Large intestine (tissue), 3 donors: Measurements from ENCODE around the gene BCAP31. TPM values are rescaled to one million over a fixed set of nuclear protein-coding genes. Genes with fewer than 3 reads are reported as not detected.
A peak's percentile ranks its signal among the peaks of the same experiment; 100 is the strongest.
"Not testable (repeated sequence)": the region's sequence is repeated elsewhere in the genome, so short reads cannot be mapped to it uniquely, and the experiment has no call there.

Source experiments
- DNase-seq, 2 donors: peaks; one replicate each; pipeline versions ENCODE4 v3.0.0 to v3.0.0-alpha.2; 2013
- H3K27ac ChIP-seq: one replicate; pipeline ENCODE4 v1.5.1; 2013; ENCODE audit warnings: low read length
- H3K27me3 ChIP-seq: 2 replicates; pipeline ENCODE4 v1.6.1; 2013; ENCODE audit warnings: low read length; ENCODE audit not compliant: control insufficient read depth, insufficient read depth
- H3K36me3 ChIP-seq: 2 replicates; pipeline ENCODE4 v1.6.1; 2013; ENCODE audit warnings: low read length; ENCODE audit not compliant: control insufficient read depth, insufficient read depth
- H3K4me1 ChIP-seq: one replicate; pipeline ENCODE4 v1.6.1; 2013; ENCODE audit warnings: low read length; ENCODE audit not compliant: control insufficient read depth, insufficient read depth
- H3K4me3 ChIP-seq: one replicate; pipeline ENCODE4 v1.5.1; 2013; ENCODE audit warnings: low read length
- H3K9me3 ChIP-seq: one replicate; pipeline ENCODE4 v1.6.1; 2013; ENCODE audit warnings: mild to moderate bottlenecking, low read depth, low read length, moderate library complexity; ENCODE audit not compliant: control insufficient read depth
- WGBS: methylation state at CpG from one replicate; pipeline ENCODE4 v1.1.5; 2013; ENCODE audit warnings: low lambda C conversion rate; ENCODE audit not compliant: insufficient coverage; 5-methylcytosine and 5-hydroxymethylcytosine counted together
- polyA plus RNA-seq: library from polyadenylated mRNA; unstranded; fragments of 120-200 nt; gene quantifications from one replicate; pipeline ENCODE4 v1.2.1, GENCODE V29; 2013

Gene BCAP31
- polyA plus RNA-seq, 1 donor, result 198 TPM

DNA sequence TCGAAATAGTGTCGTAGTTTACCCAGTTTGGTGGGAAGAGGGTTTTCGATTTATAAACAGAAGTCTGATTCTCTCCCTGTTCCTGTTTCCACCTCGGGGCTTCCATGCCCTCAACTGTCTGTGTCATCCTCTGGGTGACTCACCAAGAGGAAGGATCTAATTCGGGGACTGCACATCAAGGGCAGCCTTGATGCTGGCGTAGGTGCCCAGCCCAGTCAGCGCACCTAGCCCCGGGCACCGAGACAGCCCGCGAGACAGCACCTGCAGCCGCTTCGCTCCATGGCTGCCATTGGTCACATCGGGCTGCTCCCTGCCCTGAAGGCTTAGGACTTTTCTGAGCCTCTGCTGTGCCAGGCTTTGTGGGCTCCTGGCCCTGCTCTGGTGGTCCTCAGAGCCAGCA lies 8.2 kb upstream of the BCAP31 start:
- DNase-seq, result no peak
- H3K4me1 ChIP-seq, result peaks cover 9% of the 10 kb centered on the region
- peaks cover 9% of the 10 kb centered on the region for H3K36me3 ChIP-seq
- H3K27me3 ChIP-seq, result no peaks in the 10 kb centered on the region
- H3K9me3 ChIP-seq, result no peaks in the 10 kb centered on the region
- no peak overlapping the region for H3K4me3 ChIP-seq
- no CpG with 5 or more reads among the region's 14 CpGs for WGBS
- H3K27ac ChIP-seq, result no peak overlapping the region

DNA sequence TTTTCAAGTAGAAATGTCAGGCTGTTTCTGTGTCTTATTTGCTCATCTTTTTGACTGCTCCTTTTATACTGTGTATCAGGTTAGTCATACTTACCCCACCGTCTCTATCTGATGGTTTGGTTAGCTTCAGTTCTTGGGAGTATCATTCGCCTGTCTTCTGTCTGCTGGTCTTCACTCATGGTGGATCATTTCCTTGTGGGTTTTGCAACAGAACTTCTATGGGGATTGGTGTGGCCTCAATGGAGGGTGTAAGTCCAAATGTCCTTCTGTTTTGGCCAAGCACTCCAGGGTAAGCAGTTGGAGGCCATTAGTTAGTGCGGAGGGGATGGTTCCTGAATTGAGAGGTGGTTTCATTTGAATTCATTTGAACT lies 7.6 kb upstream of the BCAP31 start:
- Histone ChIP-seq H3K27me3 (no peaks in the 10 kb centered on the region), H3K4me3 (no peak overlapping the region), H3K36me3 (peaks cover 6% of the 10 kb centered on the region), H3K4me1 (peaks cover 15% of the 10 kb centered on the region), H3K27ac (no peak overlapping the region), H3K9me3 (no peaks in the 10 kb centered on the region)
- no peak for DNase-seq
- no CpG with 5 or more reads among the region's 3 CpGs for WGBS

DNA sequence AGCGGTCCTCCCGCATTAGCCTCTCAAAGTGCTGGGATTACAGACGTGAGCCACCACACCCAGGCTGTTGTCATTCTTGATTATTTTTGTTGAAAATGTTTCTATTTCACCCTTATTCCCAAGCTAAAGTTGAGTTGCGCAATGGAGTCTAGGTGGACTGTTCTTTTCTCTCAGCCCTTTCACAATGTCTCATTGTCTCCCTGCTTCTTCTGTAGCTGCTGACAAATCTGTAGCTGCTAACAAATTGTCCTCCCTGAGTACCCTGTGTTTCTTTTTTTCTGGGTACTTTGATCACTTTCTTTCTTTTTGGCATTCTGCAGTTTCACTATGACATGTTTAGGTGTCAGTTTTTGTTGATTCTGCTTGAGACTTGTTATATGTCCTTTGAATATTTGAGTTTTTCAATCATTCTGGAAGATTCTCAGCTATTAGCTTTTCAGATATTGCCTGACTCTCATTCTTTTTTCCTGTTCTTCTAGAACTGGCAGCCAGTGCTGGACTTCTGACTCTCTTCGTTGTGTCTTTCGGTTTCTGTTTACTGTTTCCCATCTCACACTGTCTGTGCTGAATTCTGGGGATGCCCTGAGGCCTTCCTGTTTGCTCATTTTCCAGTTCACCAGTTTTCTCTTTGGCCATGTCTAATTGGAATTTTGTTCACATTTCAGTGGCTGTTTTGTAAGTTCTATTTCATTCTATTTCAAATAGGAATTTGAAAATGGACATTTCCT lies 7.1 kb upstream of the BCAP31 start:
- peaks cover 20% of the 10 kb centered on the region for H3K4me1 ChIP-seq
- WGBS, result no CpG with 5 or more reads among the region's 6 CpGs
- no peaks in the 10 kb centered on the region for H3K9me3 ChIP-seq
- H3K27me3 ChIP-seq, result no peaks in the 10 kb centered on the region
- H3K27ac ChIP-seq, result no peak overlapping the region
- DNase-seq, result no peak
- H3K36me3 ChIP-seq, result peaks cover 6% of the 10 kb centered on the region
- no peak overlapping the region for H3K4me3 ChIP-seq

DNA sequence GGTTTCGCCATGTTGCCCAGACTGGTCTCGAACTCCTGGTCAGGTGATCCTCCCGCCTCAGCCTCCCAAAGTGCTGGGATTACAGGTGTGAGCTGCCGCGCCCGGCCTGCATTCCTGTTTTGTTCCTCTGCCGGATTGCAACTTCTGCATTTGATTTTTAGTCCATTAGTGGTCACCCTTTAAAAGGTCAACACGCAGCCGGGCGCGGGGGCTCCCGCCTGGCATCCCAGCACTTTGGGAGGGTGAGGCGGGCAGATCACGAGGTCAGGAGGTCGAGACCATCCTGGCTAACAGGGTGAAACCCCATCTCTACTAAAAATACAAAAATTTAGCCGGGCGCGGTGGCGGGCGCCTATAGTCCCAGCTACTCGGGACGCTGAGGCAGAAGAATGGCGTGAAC lies 5.9 kb upstream of the BCAP31 start:
- WGBS, result no CpG with 5 or more reads among the region's 23 CpGs
- H3K4me1 ChIP-seq, result peaks cover 27% of the 10 kb centered on the region
- H3K27me3 ChIP-seq, H3K36me3 ChIP-seq, H3K4me3 ChIP-seq, H3K27ac ChIP-seq, DNase-seq, H3K9me3 ChIP-seq: not testable (repeated sequence)

DNA sequence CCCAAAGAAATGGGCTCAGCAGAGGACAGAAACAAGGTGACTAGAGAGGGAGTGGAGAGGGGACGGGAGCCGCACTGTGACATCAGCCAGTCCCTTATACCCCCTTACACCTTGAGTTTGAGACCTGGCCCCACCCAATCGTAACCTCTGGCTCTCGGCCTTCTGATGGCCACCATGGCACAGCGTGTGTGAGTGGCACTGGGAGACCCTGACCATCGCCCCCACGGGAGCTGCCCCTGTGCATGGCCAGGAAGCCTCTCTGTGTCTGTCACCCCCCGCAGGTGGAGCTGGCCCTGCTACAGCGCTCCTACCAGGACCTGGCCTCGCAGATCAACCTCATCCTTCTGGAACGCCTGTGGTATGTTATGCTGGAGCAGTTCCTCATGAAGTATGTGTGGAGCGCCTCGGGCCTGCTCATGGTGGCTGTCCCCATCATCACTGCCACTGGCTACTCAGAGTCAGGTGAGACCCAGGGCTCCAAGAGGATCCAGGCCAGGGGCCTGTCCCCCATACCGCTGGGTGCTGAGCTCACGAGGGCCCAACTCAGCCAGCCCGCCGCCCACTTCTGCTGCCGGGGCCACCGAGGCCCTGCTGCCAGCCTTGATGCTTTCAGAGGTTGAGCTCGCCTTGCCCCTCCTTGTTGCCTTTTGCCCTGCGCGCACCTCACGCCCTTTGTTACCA lies 4.9 kb upstream of the BCAP31 start:
- Histone ChIP-seq H3K9me3 (peaks cover 7% of the 10 kb centered on the region), H3K4me1 (peaks cover 27% of the 10 kb centered on the region), H3K4me3 (no peak overlapping the region), H3K27me3 (no peaks in the 10 kb centered on the region), H3K36me3 (peaks cover 6% of the 10 kb centered on the region), H3K27ac (no peak overlapping the region)
- no CpG with 5 or more reads among the region's 23 CpGs for WGBS
- no peak for DNase-seq

DNA sequence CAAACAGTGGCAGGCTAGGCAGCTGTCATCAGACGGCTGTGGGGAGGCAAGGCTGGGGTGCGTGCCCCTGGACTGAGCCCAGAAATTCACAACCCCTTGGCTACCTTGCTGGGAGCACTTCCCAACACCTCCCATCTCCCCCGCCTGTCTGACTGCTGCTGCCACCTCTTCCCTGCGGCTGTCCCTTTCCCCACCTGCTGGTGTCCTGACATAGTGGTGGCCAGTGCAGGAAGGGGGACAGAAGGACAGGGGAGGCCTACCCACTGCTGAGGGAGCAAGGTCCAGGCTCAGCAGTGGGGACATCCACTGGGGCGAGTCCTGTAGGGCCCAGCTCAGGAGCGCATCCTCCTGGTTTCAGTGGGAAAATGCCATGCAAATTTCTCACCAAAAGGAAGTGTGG lies 3.9 kb upstream of the BCAP31 start:
- H3K9me3 ChIP-seq, result peaks cover 7% of the 10 kb centered on the region
- DNase-seq, result no peak
- H3K27ac ChIP-seq, result peak overlapping the region; percentile 92
- peaks cover 4% of the 10 kb centered on the region for H3K36me3 ChIP-seq
- peaks cover 27% of the 10 kb centered on the region for H3K4me1 ChIP-seq
- H3K4me3 ChIP-seq, result no peak overlapping the region
- no CpG with 5 or more reads among the region's 6 CpGs for WGBS
- no peaks in the 10 kb centered on the region for H3K27me3 ChIP-seq

DNA sequence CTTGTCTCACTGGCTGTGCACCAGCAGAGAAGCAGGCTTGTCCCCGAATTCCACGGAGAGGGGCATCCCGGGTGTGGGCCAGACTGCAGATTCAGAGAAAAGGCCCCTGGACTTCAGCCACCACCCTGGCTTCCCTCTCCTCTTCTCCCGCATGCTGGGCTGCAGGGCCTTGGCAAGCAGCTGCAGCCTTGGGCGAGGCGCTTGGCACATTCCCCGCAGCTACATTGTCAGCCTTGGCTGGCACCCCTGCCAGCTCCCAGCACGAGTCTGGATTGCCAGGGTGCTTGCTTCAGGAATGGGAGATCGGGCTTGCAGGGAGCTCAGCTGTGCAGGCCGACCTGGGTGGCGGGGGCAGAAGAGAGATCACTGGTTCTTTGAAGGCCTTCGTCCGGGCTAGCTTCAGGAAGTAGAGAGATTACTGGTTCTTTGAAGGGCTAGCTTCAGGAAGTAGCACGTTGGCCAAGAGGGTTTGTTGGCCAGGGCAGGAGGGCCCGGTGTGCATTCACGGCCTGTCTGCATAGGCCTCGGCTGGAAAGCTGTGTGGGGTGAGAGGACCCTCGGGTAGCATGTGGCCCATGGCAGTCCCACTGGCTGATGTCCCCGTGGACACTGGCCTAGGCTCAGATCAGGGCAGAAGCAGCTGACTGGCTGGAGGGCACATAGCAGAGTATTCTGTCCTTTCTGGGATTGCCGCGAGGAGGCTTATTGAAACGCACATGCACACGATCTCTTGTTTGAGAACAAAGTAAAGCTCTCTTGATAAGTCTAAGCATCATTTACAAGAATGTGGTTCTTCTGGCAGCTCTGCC lies 3.1 kb upstream of the BCAP31 start:
- Histone ChIP-seq H3K27ac (peak overlapping the region; percentile 92), H3K27me3 (no peaks in the 10 kb centered on the region), H3K36me3 (peaks cover 6% of the 10 kb centered on the region), H3K4me3 (no peak overlapping the region), H3K9me3 (peaks cover 7% of the 10 kb centered on the region), H3K4me1 (peaks cover 32% of the 10 kb centered on the region)
- no CpG with 5 or more reads among the region's 23 CpGs for WGBS
- no peak for DNase-seq

DNA sequence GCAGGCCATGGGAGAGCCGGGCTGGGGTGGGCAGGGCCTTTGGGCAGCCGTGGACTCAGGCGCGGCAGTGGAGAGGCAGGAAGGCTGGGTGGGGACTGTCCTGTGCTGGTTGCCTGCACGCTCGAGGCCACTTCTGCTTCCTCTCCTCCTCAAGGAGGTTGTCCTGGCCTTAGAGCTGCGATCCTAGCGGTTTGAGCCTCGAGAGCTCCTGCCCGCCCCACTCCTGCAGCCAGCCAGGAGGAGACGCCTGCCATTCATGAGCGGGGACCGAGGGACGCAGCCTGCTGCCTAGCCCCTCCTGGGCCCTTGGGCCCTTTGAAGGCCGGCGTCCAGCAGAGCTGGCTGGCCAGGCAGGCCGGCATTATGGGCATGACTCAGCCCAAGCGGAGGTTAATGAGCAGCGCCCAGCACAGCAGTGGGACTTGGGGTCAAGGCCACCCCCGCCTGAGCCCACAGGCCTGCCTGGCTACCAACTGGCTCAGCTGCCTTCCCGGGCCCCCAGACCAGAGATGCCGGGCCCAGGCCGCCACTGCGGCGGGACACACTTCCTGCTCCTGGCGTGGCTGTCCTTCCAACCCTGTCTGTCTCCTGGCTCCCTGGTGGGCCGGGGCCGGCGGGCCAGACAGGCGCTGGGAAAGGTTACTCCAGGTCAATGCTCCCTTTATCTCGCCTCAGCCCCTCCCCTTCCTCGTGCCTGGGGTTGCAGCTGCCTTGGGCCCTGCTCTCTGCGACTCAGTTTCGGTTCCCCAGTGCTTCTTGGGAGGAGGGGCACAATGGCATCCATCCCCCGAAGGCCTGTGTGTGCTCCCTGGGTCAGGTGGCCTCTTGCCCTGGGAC lies 2.3 kb upstream of the BCAP31 start:
- Histone ChIP-seq H3K4me3 (peak overlapping the region; percentile 28), H3K36me3 (peaks cover 11% of the 10 kb centered on the region), H3K9me3 (peaks cover 7% of the 10 kb centered on the region), H3K4me1 (peaks cover 36% of the 10 kb centered on the region), H3K27ac (peak overlapping the region; percentile 92), H3K27me3 (no peaks in the 10 kb centered on the region)
- no CpG with 5 or more reads among the region's 35 CpGs for WGBS
- DNase-seq, result peak; percentile 64 to 81

DNA sequence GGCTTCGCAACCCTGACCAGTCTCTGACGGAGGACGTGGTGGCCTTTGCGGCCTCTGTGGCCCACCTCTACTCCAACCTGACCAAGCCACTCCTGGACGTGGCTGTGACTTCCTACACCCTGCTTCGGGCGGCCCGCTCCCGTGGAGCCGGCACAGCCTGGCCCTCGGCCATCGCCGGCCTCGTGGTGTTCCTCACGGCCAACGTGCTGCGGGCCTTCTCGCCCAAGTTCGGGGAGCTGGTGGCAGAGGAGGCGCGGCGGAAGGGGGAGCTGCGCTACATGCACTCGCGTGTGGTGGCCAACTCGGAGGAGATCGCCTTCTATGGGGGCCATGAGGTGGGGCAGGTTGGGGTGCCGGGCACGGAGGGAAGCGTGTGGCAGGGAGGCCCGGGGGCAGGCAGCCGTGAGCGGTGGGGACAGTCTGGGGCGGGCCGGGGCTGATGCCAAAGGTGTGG lies 1.7 kb upstream of the BCAP31 start:
- WGBS, result no CpG with 5 or more reads among the region's 35 CpGs
- Histone ChIP-seq H3K4me3 (peak overlapping the region; percentile 28), H3K4me1 (peaks cover 36% of the 10 kb centered on the region), H3K9me3 (peaks cover 7% of the 10 kb centered on the region), H3K36me3 (peaks cover 12% of the 10 kb centered on the region), H3K27ac (peak overlapping the region; percentile 92), H3K27me3 (no peaks in the 10 kb centered on the region)
- no peak for DNase-seq
